Body of pancreas (tissue), 4 donors: Measurements from ENCODE around the gene IQGAP2. TPM values are rescaled to one million over a fixed set of nuclear protein-coding genes. Genes with fewer than 3 reads are reported as not detected.

Source experiments
- ATAC-seq: fragments of 150-250 bp; one replicate; pipeline ENCODE4 v1.9.1; 2016
- DNase-seq, 4 donors: peaks; one replicate each; pipeline ENCODE4 v3.0.0-alpha.2; 2019
- H3K27ac ChIP-seq, 4 donors: fragments of 200-600 bp; sonication (generic); 1 replicate in 3 of 4; 2 replicates in 1 of 4; pipeline versions ENCODE4 v1.5.1 to v1.6.1; 2016 to 2019; ENCODE audit warnings: mild to moderate bottlenecking in 1 of 4, mixed read lengths in 1 of 4, moderate library complexity in 1 of 4
- H3K27me3 ChIP-seq, 2 donors: fragments of 200-600 bp; sonication (generic); one replicate each; pipeline ENCODE4 v1.6.0; 2016; ENCODE audit warnings: mild to moderate bottlenecking in 1 of 2
- H3K36me3 ChIP-seq, 2 donors: fragments of 200-600 bp; sonication (generic); replicated peaks in 1 of 2; 2 replicates each; pipeline ENCODE4 v1.5.1; 2016; ENCODE audit warnings: low read depth in 2 of 2; ENCODE audit not compliant: insufficient read depth in 1 of 2
- H3K4me1 ChIP-seq: fragments of 200-600 bp; sonication (generic); one replicate; pipeline ENCODE4 v1.6.0; 2016
- H3K4me3 ChIP-seq, 2 donors: fragments of 200-600 bp; sonication (generic); 1 replicate in 1 of 2; 2 replicates in 1 of 2; pipeline ENCODE4 v1.5.1; 2016 to 2019
- H3K9me3 ChIP-seq, 3 donors: fragments of 200-600 bp; sonication (generic); 1 replicate in 2 of 3; 2 replicates in 1 of 3; pipeline ENCODE4 v1.5.1; 2016
- POLR2A ChIP-seq, 3 donors: fragments of 450-650 bp; IDR thresholded peaks; one replicate each; pipeline ENCODE4 v1.6.1; 2016; ENCODE audit warnings: antibody characterized with exemption in 3 of 3, mild to moderate bottlenecking in 2 of 3
- WGBS, 2 donors: methylation state at CpG; one replicate each; pipeline ENCODE4 v1.1.5; 2017; 5-methylcytosine and 5-hydroxymethylcytosine counted together
- intact Hi-C: fragments of 100-400 bp; cut with DNase I; formaldehyde crosslinking; loops from one replicate; pipeline ENCODE4 v1.15.1; 2023
- total RNA-seq, 2 donors: library from RNA; depleted of rRNA; stranded (reverse); fragments of >200 nt; gene quantifications; one replicate each; pipeline ENCODE4 v1.1.0, GENCODE V29; 2016
- TF ChIP-seq, protein P1 (sequence below), 7 experiments: fragments of 450-650 bp in 4 of 7; fragments of 200-600 bp in 3 of 7; sonication (generic) in 3 of 7; IDR thresholded peaks; one replicate each; pipeline ENCODE4 v1.5.1; 2016 to 2019; ENCODE audit warnings: antibody characterized with exemption in 7 of 7

IQGAP2 gene
- total RNA-seq, 2 donors from 2014 or later = 41.2 to 49.5 TPM

DNA sequence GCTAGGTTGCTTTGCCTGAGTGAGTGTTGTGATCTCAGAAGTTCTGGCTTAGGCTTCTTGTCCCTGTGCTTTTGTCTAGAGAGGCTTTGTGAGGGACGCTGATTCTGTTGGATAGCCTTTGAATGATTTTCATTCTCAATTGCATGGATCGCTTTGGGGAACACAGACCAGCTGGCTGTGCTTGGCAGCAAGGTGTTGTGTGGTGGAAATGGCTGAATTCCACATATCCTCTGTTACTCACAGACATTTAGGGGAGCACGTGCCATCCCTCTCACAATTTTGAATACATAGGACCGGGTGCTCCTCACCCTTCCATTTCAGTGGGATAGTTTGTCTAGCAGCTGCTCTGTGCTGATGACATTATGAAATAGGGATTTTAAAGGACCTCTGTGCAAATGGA lies 76.2 kb downstream of the IQGAP2 start:
- ATAC-seq = no peak
- DNase-seq = no peak
- Histone ChIP-seq H3K4me3 (no peak overlapping the region), H3K27me3 (no peaks in the 10 kb centered on the region), H3K4me1 (peaks cover 45% of the 10 kb centered on the region), H3K36me3 (no peaks in the 10 kb centered on the region), H3K9me3 (no peaks in the 10 kb centered on the region), H3K27ac (no peak overlapping the region)
- intact Hi-C loops = no loop called here
- TF ChIP-seq, protein P1, sequence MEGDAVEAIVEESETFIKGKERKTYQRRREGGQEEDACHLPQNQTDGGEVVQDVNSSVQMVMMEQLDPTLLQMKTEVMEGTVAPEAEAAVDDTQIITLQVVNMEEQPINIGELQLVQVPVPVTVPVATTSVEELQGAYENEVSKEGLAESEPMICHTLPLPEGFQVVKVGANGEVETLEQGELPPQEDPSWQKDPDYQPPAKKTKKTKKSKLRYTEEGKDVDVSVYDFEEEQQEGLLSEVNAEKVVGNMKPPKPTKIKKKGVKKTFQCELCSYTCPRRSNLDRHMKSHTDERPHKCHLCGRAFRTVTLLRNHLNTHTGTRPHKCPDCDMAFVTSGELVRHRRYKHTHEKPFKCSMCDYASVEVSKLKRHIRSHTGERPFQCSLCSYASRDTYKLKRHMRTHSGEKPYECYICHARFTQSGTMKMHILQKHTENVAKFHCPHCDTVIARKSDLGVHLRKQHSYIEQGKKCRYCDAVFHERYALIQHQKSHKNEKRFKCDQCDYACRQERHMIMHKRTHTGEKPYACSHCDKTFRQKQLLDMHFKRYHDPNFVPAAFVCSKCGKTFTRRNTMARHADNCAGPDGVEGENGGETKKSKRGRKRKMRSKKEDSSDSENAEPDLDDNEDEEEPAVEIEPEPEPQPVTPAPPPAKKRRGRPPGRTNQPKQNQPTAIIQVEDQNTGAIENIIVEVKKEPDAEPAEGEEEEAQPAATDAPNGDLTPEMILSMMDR (IDR thresholded peaks at IDR 0.05) = no peak
- no peak for TF ChIP-seq POLR2A (IDR thresholded peaks at IDR 0.05)
- WGBS, 2 donors = 89 to 94% methylated on average over 4 of the region's 4 CpGs

DNA sequence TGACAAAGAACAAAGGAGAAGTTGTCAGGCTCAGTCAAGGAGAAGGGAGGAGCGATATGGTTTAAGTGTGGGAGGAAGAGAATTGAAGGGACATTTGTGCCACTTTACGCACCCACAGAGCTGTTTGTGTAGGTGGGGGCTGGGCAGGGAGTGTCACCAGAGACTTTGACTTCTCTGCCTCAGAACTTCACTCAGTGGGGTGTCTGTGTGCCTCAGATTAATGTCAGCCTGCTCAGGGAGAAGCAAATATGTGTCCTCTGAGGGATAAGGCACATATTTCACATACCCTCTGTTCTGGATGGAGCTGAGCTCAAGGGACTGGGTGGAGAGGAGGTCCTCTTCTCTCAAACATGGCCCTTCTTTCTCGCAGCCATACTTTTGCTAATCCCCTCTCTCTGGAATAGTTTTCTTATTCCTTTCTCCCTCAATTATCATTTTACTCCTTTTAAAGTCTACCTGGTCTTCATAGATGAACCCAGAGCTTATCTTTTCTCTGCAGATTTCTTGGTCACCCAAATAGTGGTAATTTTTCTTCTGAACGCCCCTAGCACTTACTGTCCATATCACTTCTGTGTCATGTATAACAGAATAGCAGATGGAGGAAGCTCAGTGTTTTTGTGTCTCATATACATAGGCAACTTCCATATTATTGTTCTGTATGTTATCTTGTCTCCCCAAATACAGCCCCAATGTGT lies 77.0 kb downstream of the IQGAP2 start:
- Histone ChIP-seq H3K27ac (no peak overlapping the region), H3K4me3 (no peak overlapping the region), H3K4me1 (peaks cover 41% of the 10 kb centered on the region), H3K9me3 (no peaks in the 10 kb centered on the region), H3K36me3 (no peaks in the 10 kb centered on the region), H3K27me3 (no peaks in the 10 kb centered on the region)
- no peak for DNase-seq
- TF ChIP-seq, protein P1 (IDR thresholded peaks at IDR 0.05) = no peak
- no peak for TF ChIP-seq POLR2A (IDR thresholded peaks at IDR 0.05)
- no peak for ATAC-seq
- intact Hi-C loops = no loop called here
- WGBS, 2 donors = 69 to 85% methylated on average over 4 of the region's 4 CpGs

DNA sequence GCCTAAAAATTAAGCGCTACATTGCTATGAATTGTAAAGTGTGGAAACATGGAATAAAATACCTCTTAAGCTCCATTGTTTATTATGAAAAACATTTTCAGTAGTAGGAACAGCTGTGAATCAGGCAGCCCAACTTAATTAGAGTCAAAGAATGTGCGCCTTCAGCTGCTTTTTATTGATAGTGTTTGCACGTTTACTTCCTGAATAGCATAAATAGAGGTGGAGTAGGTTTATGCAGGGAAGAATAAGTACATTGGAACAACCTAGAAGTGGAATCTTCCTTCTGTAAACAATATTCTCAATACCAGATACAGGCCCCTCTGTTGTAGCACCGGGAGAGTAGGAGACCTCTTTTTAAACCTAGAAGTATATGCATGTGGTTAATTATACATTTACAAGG lies 79.9 kb downstream of the IQGAP2 start:
- peaks cover 31% of the 10 kb centered on the region for H3K4me1 ChIP-seq
- peak overlapping the region in 1 of 4 donors; percentile 20 for H3K27ac ChIP-seq
- no peaks in the 10 kb centered on the region for H3K27me3 ChIP-seq
- TF ChIP-seq, protein P1 (IDR thresholded peaks at IDR 0.05) = no peak
- no peak for TF ChIP-seq POLR2A (IDR thresholded peaks at IDR 0.05)
- no peak overlapping the region for H3K4me3 ChIP-seq
- H3K36me3 ChIP-seq = no peaks in the 10 kb centered on the region
- intact Hi-C loops = no loop called here
- ATAC-seq = no peak
- no peaks in the 10 kb centered on the region for H3K9me3 ChIP-seq
- no peak for DNase-seq
- WGBS, 2 donors = 57 to 60% methylated on average over 4 of the region's 4 CpGs

DNA sequence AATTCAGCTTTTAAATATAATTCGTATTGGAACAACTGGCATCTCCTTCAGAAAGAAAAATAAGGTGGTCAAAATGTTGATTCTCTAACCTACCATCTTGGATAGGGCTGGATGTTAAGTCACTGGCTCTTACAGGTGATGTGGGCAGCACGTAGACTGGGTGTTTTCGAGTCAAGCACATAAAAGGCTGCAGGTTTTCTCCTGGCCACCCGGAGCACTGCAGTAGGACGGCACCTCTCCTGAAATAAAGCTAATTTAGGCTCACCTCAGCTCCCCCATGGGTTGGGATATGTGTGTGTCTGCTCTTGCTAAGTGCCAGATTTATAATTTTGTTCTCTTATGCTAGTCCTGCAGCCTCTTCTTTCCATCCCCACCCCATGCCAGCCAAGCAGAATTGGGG lies 80.3 kb downstream of the IQGAP2 start:
- Histone ChIP-seq H3K4me1 (peaks cover 31% of the 10 kb centered on the region), H3K9me3 (no peaks in the 10 kb centered on the region), H3K36me3 (no peaks in the 10 kb centered on the region), H3K27ac (peak overlapping the region in 1 of 4 donors; percentile 14), H3K4me3 (no peak overlapping the region), H3K27me3 (no peaks in the 10 kb centered on the region)
- intact Hi-C loops = no loop called here
- TF ChIP-seq, protein P1 (IDR thresholded peaks at IDR 0.05) = no peak
- TF ChIP-seq POLR2A (IDR thresholded peaks at IDR 0.05) = no peak
- DNase-seq = no peak
- 86 to 89% methylated on average over 5 of the region's 5 CpGs for WGBS, 2 donors
- no peak for ATAC-seq

DNA sequence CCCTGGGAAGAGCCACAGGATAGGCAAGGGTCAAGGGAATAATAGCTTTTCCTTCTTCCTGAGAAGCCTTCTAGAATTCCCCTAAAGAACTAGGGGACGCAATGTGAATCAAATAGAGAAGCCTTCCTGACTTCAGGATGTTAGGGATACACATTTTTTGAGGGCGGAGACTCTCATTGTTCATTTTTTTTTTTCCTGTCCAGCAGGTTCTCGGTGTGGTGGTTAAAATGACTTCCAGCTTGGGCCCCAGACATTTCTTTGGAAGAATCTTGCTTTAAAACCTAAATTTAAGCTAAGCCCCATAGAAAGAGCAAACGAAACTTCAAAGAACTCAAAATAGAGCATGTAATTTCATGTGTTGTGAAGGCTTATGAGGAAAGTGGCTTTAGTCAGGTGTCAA lies 80.8 kb downstream of the IQGAP2 start:
- DNase-seq = no peak
- H3K4me1 ChIP-seq = peaks cover 31% of the 10 kb centered on the region
- ATAC-seq = no peak
- no peaks in the 10 kb centered on the region for H3K36me3 ChIP-seq
- 77% methylated on average over 4 of the region's 4 CpGs for WGBS, 2 donors
- no peak for TF ChIP-seq POLR2A (IDR thresholded peaks at IDR 0.05)
- TF ChIP-seq, protein P1 (IDR thresholded peaks at IDR 0.05) = no peak
- no peak overlapping the region for H3K4me3 ChIP-seq
- no peaks in the 10 kb centered on the region for H3K9me3 ChIP-seq
- H3K27me3 ChIP-seq = no peaks in the 10 kb centered on the region
- H3K27ac ChIP-seq = peak overlapping the region in 1 of 4 donors; percentile 14
- intact Hi-C loops = no loop called here
